Measurements from ENCODE around the gene USP12.

USP12 gene

GRCh38 chr13:27110056-27110746, 61.4 kb downstream of the USP12 start:
- peaks cover 71% of the 10 kb centered on the region for H3K36me3 Mint-ChIP-seq (ENCODE audit: low read depth)

GRCh38 chr13:27106144-27106543, 65.5 kb downstream of the USP12 start:
- Mint-ChIP-seq H3K4me3 (no peak overlapping the region), H3K27ac (no peak overlapping the region), H3K27me3 (no peaks in the 10 kb centered on the region), H3K4me1 (ENCODE audit: low read depth) (peaks cover 33% of the 10 kb centered on the region), H3K9me3 (peaks cover 2% of the 10 kb centered on the region), H3K36me3 (ENCODE audit: low read depth) (peaks cover 72% of the 10 kb centered on the region)
- no peak for DNase-seq

More at GRCh38 chr13:27110056-27110746, 61.4 kb downstream of the USP12 start:
- Mint-ChIP-seq H3K27me3 (no peaks in the 10 kb centered on the region), H3K4me3 (no peak overlapping the region), H3K4me1 (ENCODE audit: low read depth) (peaks cover 44% of the 10 kb centered on the region), H3K9me3 (peaks cover 2% of the 10 kb centered on the region), H3K27ac (no peak overlapping the region)
- DNase-seq, result no peak

- no peak overlapping the region for H3K27ac Mint-ChIP-seq
- H3K27me3 Mint-ChIP-seq, result no peaks in the 10 kb centered on the region
- peaks cover 2% of the 10 kb centered on the region for H3K9me3 Mint-ChIP-seq
- H3K4me3 Mint-ChIP-seq, result no peak overlapping the region
- H3K36me3 Mint-ChIP-seq (ENCODE audit: low read depth), result peaks cover 72% of the 10 kb centered on the region
- H3K4me1 Mint-ChIP-seq (ENCODE audit: low read depth), result peaks cover 32% of the 10 kb centered on the region
- no peak for DNase-seq
Observed at GRCh38 chr13:27104606-27105005, 67.0 kb downstream of the USP12 start.

- peaks cover 84% of the 10 kb centered on the region for H3K36me3 Mint-ChIP-seq (ENCODE audit: low read depth)
- no peaks in the 10 kb centered on the region for H3K27me3 Mint-ChIP-seq
- H3K4me1 Mint-ChIP-seq (ENCODE audit: low read depth), result peaks cover 47% of the 10 kb centered on the region
- no peak for DNase-seq
- H3K9me3 Mint-ChIP-seq, result no peaks in the 10 kb centered on the region
- no peak overlapping the region for H3K4me3 Mint-ChIP-seq
- H3K27ac Mint-ChIP-seq, result no peak overlapping the region
Observed at GRCh38 chr13:27101847-27102246, 69.8 kb downstream of the USP12 start.

- H3K9me3 Mint-ChIP-seq, result no peaks in the 10 kb centered on the region
- no peak for DNase-seq
- H3K27me3 Mint-ChIP-seq, result no peaks in the 10 kb centered on the region
- no peak overlapping the region for H3K4me3 Mint-ChIP-seq
- peaks cover 44% of the 10 kb centered on the region for H3K4me1 Mint-ChIP-seq (ENCODE audit: low read depth)
- H3K36me3 Mint-ChIP-seq (ENCODE audit: low read depth), result peaks cover 85% of the 10 kb centered on the region
- no peak overlapping the region for H3K27ac Mint-ChIP-seq
Observed at GRCh38 chr13:27101289-27101688, 70.3 kb downstream of the USP12 start.

GRCh38 chr13:27097691-27098090, 73.9 kb downstream of the USP12 start:
- Mint-ChIP-seq H3K4me3 (no peak overlapping the region), H3K27ac (peak overlapping the region; percentile 24), H3K4me1 (ENCODE audit: low read depth) (peaks cover 38% of the 10 kb centered on the region), H3K27me3 (no peaks in the 10 kb centered on the region), H3K9me3 (no peaks in the 10 kb centered on the region), H3K36me3 (ENCODE audit: low read depth) (peaks cover 87% of the 10 kb centered on the region)
- no peak for DNase-seq

- no peak overlapping the region for H3K4me3 Mint-ChIP-seq
- peaks cover 89% of the 10 kb centered on the region for H3K36me3 Mint-ChIP-seq (ENCODE audit: low read depth)
- H3K27ac Mint-ChIP-seq, result no peak overlapping the region
Observed at GRCh38 chr13:27091451-27091850, 80.2 kb downstream of the USP12 start.

GRCh38 chr13:27088619-27089018, 83.0 kb downstream of the USP12 start:
- no peak for DNase-seq
- peaks cover 10% of the 10 kb centered on the region for H3K4me1 Mint-ChIP-seq (ENCODE audit: low read depth)
- no peaks in the 10 kb centered on the region for H3K9me3 Mint-ChIP-seq
- H3K4me3 Mint-ChIP-seq, result no peak overlapping the region
- H3K27ac Mint-ChIP-seq, result no peak overlapping the region
- H3K36me3 Mint-ChIP-seq (ENCODE audit: low read depth), result peaks cover 81% of the 10 kb centered on the region
- H3K27me3 Mint-ChIP-seq, result no peaks in the 10 kb centered on the region

More at GRCh38 chr13:27091451-27091850, 80.2 kb downstream of the USP12 start:
- no peaks in the 10 kb centered on the region for H3K27me3 Mint-ChIP-seq
- H3K9me3 Mint-ChIP-seq, result no peaks in the 10 kb centered on the region
- peaks cover 11% of the 10 kb centered on the region for H3K4me1 Mint-ChIP-seq (ENCODE audit: low read depth)
- DNase-seq, result no peak

- H3K4me3 Mint-ChIP-seq, result no peak overlapping the region
- no peaks in the 10 kb centered on the region for H3K9me3 Mint-ChIP-seq
- DNase-seq, result no peak
- H3K36me3 Mint-ChIP-seq (ENCODE audit: low read depth), result peaks cover 82% of the 10 kb centered on the region
- H3K27ac Mint-ChIP-seq, result peak overlapping the region; percentile 6
- H3K27me3 Mint-ChIP-seq, result no peaks in the 10 kb centered on the region
- peaks cover 16% of the 10 kb centered on the region for H3K4me1 Mint-ChIP-seq (ENCODE audit: low read depth)
Observed at GRCh38 chr13:27086599-27087265, 84.9 kb downstream of the USP12 start.

GRCh38 chr13:27083183-27083582, 88.4 kb downstream of the USP12 start:
- no peaks in the 10 kb centered on the region for H3K27me3 Mint-ChIP-seq
- no peak overlapping the region for H3K27ac Mint-ChIP-seq
- no peak for DNase-seq
- H3K36me3 Mint-ChIP-seq (ENCODE audit: low read depth), result peaks cover 79% of the 10 kb centered on the region
- H3K9me3 Mint-ChIP-seq, result no peaks in the 10 kb centered on the region
- H3K4me3 Mint-ChIP-seq, result no peak overlapping the region
- peaks cover 31% of the 10 kb centered on the region for H3K4me1 Mint-ChIP-seq (ENCODE audit: low read depth)

GRCh38 chr13:27081893-27082679, 89.5 kb downstream of the USP12 start:
- Mint-ChIP-seq H3K27me3 (no peaks in the 10 kb centered on the region), H3K9me3 (no peaks in the 10 kb centered on the region), H3K4me3 (no peak overlapping the region), H3K4me1 (ENCODE audit: low read depth) (peaks cover 27% of the 10 kb centered on the region), H3K27ac (no peak overlapping the region), H3K36me3 (ENCODE audit: low read depth) (peaks cover 76% of the 10 kb centered on the region)
- DNase-seq, result no peak

GRCh38 chr13:27080018-27080948, 91.3 kb downstream of the USP12 start:
- Mint-ChIP-seq H3K27ac (no peak overlapping the region), H3K4me1 (ENCODE audit: low read depth) (peaks cover 21% of the 10 kb centered on the region), H3K4me3 (no peak overlapping the region), H3K36me3 (ENCODE audit: low read depth) (peaks cover 74% of the 10 kb centered on the region), H3K9me3 (no peaks in the 10 kb centered on the region), H3K27me3 (no peaks in the 10 kb centered on the region)
- DNase-seq, result no peak

GRCh38 chr13:27079421-27079958, 92.1 kb downstream of the USP12 start:
- no peaks in the 10 kb centered on the region for H3K27me3 Mint-ChIP-seq
- no peak overlapping the region for H3K27ac Mint-ChIP-seq
- peaks cover 75% of the 10 kb centered on the region for H3K36me3 Mint-ChIP-seq (ENCODE audit: low read depth)
- DNase-seq, result no peak
- H3K4me3 Mint-ChIP-seq, result no peak overlapping the region
- no peaks in the 10 kb centered on the region for H3K9me3 Mint-ChIP-seq
- H3K4me1 Mint-ChIP-seq (ENCODE audit: low read depth), result peaks cover 21% of the 10 kb centered on the region

GRCh38 chr13:27077451-27077850, 94.2 kb downstream of the USP12 start:
- H3K9me3 Mint-ChIP-seq, result no peaks in the 10 kb centered on the region
- H3K27me3 Mint-ChIP-seq, result no peaks in the 10 kb centered on the region
- no peak overlapping the region for H3K27ac Mint-ChIP-seq
- peaks cover 16% of the 10 kb centered on the region for H3K4me1 Mint-ChIP-seq (ENCODE audit: low read depth)
- no peak for DNase-seq
- H3K4me3 Mint-ChIP-seq, result no peak overlapping the region
- H3K36me3 Mint-ChIP-seq (ENCODE audit: low read depth), result peaks cover 80% of the 10 kb centered on the region

Data from activated T-cell treated with anti-CD3 and anti-CD28 coated beads, Interleukin-2, amount 50 U/mL, for 24 hours (primary cell).